ENCODE data around the gene CCDC38. TPM values are rescaled to one million over a fixed set of nuclear protein-coding genes. Genes with fewer than 3 reads are reported as not detected.
"Not testable (repeated sequence)": the region's sequence is repeated elsewhere in the genome, so short reads cannot be mapped to it uniquely, and the experiment has no call there.

CCDC38 gene
- 20.9 TPM for total RNA-seq (ENCODE audit: insufficient read depth, low replicate concordance)

DNA sequence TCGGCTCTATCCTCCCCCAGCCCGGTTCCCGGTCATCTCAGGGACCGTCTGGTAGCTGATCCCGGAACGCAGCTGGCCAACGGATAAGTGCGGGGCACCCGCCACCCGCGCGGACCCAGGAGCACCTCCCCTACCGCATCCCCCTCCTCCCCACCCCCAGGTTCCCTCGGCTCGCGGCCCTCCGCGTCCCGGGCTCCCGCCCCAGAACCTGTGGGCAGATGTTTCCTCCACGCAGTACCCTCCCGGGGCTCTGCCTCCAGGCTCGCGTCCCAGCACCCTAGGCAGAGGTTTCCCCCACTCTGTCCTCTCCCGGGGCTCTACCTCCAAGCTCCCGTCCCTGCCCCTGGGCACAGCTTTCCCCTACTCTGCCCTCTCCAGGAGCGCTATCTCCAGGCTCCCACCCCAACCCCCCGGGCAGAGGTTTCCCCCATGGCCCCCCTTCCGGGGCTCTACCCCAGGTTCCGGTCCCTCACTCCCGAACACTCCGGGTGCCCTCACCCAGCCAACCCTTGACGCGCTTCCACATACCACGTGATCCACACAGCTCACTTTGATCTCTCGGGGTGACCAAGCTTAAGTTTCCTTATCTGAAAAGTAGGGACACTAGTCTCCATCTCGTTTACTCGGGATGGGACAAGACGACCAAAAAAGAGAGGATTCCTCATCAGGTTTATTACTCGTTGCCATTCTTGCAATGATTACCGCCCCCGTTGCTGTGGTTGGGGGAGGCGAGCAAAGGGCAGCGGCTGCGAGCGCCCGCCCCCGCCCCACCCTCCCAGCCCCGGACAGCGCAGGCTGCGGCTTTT lies at the start of gene CCDC38:
Gene CCDC38, minus strand, starts transcription at position 91 of the 806 bp plus-strand sequence. CDS start 6,105 bp downstream, outside the sequence.
- DNase-seq (ENCODE audit: low spot score): peak; percentile 84

DNA sequence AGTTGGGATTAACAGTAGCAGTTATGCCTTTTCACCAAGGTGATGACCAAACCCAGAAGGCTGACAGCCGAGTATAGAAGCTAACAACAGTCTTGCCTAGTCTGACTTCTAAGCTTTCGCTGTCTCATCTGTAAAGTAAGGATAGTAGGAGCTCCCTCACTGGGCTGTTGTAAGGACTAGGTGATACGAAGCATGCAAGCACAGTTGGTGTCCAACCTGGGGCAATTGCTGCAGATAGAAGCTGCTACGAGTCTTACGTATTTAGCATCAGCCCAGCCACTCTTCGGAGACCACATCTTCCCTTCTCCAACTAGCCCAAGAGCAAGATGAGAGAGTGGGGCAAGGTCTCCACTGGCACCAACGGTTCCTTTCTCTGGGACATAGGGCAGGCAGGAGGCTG lies 47.7 kb upstream of the CCDC38 start:
- DNase-seq (ENCODE audit: low spot score): no peak

DNA sequence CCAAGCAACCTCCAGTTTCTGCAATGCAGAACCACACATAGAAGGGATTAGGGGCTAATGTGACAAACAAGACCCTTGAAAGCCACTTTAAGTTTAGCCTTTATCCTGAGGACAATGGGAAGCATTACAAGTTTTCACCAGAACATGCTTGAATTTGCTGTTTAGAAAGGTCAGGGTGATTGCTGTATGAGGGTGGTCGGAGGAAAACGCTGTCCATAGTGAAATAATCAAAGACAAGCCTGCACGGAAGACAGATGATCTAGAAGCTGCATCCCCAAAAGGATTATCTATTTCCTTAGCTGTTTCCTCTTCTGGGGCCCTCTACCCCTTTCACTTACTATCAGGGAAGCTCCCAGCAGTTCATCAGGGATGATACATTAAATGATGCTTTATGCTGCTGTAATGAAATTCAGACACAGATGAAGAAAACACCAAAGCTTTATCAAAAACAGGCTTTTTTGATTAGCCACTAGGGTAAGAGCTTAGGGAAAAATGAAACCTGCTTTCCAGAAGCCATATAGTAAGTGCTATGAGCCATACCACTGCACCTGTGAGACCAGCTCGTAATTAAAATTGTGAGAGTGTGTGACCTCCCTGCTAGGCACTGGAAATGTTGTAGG lies 47.2 kb upstream of the CCDC38 start:
- no peak for DNase-seq (ENCODE audit: low spot score)

DNA sequence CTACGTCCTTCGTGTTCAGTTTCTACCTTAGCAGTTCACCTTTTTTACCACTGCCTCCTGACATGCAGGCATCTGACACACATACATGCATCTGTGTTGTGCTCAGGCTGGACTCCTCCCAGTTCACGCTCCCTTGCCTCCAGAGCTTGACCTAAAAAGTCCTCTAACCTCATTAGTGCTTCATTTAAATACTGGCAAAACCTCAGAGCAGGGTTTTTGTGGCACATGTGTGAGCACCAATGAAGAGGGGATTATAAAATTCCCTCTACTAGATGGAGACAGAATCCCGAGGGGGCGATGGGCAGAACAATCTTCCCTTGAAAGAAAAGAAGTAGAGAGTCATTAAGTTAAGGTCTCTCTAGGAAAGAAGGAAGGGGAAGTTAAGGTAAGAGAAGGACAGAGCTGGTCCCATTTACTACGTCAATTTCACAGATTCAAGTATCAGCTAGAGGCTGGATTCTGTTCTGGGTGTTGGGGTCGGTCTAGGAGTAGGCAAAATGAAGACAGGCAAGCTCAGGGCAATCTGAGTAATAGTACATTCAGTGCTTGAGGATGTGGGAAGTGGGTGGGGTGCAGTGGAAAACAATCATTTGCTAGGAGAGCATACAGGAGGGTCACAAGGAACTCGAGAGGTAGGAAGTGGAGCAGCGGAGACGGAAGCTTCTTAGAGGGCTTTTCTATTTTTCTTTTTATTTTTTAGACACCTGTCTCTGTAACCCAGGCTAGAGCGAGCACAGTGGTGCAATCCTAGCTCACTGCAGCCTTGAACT lies 46.3 kb upstream of the CCDC38 start:
- DNase-seq (ENCODE audit: low spot score): no peak

DNA sequence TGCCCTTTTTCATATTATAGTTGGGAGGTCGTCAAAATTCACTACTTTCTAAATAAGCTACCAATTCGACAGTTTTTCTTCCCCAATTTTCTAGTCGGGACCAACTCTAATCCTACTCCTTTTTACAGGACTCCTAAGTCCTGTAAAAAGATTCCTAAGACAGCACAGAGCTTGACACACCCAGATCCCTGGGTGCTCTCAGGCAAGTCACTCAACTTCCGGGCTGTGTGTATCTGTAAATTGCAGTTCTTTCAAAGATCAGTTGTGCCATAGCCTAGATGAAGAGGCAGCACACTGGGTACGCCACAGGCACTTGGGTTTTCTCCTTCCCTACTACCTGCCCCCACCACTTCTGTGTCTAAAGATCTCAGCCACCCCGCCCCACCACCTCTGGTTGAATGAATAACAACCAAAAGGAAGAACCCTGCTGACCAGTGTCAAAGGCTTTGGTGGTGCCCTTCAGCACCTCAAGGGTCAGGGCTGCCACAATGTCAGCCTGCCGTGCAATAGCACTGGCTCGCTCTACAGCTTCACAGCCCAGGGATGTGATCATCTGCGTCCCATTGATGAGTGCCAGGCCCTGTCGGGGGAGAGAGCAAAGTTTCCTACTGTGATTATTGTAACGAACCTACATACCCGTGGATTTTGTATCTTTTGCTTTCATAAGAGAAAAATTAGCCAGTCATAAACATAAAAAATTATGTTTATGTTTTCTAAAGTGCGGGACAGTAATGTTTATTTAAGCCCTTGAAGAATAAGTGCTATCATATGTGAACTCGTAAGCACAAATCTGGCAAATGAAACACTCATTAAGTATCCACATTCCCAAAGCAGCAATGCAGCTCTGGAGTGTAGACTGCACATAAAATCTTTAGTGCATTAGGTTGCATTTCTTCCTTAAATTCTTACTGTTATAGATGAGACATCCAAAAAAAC lies 44.5 kb upstream of the CCDC38 start:
- no peak for DNase-seq (ENCODE audit: low spot score)

DNA sequence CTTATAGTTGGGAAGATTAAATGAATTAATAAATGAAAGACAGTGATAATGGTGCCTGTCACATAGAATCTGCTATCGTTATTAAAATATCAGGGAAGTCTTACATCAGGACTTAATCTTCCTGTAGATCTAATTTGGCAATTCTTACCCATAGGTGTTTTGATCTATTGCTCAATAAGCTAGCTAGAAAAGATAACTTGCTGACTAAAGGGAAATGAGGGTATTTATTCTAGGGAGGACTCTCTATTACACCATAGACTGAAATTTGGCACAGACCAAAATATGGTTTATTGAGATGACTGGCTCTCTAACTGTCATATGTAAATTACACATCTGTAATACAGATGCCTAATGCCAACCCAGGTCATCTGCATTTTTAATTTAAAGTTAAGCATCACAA lies 42.3 kb upstream of the CCDC38 start:
- DNase-seq (ENCODE audit: low spot score): no peak

DNA sequence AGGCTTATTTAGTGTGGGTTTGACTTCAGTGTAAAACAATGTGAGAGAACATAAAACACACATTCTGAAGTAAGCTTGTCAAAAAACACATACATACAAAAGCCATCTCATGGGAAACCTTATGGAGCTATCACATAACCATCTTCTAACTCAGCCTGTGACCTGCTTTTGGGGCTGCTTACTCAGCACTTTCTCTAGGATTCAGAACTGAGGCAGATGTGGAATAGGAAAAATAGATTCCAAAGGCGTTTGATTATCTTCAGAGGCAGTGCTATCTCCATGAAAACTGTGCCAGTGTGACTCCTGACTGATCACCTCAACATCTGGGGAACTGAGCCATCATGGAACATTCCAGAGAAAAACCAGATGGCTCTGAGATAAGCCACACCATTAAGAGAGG lies 40.2 kb upstream of the CCDC38 start:
- DNase-seq (ENCODE audit: low spot score): no peak

DNA sequence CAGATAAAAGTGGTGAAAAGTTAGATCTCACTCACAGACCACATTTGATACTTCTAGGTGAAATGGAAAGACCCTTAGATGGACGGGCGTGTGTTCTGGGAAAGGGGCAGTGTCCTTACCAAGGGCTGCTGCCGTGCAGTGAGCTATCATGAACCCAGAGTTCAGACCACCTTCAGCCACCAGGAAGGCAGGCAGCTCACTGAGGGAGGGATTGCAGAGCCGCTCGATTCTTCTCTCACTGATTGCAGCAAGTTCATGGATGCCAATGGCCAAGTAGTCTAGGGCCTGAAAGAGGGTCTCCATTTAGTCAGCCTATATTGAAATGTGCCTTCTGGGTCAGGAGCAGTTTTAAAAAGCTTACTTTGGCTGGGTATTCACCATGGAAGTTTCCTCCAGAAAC lies 38.0 kb upstream of the CCDC38 start:
- no peak for DNase-seq (ENCODE audit: low spot score)

DNA sequence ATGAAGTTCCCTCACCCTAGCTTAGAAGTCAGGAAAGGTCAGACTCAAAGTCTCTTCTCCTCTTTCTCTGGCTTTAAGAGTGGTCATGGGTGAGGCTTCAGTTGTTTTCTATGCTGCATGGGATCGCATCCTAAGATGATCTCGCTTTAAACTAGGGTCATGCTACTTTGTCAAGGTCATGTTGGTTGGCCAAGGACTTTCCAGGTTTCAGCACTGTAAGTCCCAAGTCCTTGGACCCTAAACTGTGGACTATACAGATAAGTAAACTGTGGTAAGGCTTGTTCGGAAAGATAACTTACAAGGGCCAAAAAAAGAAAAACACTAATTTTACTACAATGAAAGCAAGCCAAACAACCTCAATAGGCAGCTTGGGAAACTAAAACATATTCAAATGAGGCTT lies 36.4 kb upstream of the CCDC38 start:
- DNase-seq (ENCODE audit: low spot score): no peak

DNA sequence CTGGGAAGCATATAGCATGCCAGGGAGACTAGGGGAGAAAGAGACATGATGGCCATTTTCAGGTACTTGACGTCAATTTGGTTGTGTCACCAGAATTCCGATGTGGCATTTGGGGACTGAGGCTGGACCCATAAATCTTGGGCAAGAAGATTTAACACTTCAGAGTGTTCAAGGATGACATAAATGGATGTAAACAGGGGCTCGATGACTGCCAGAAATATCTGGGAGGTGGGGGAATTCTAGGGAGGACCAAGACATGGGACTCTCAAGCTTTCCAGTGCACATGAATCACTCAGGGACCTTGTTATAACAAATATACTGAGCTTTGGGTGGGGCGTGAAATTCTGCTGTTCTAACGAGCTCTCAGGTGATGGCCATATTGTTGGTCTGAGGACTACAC lies 35.9 kb upstream of the CCDC38 start:
- no peak for DNase-seq (ENCODE audit: low spot score)

DNA sequence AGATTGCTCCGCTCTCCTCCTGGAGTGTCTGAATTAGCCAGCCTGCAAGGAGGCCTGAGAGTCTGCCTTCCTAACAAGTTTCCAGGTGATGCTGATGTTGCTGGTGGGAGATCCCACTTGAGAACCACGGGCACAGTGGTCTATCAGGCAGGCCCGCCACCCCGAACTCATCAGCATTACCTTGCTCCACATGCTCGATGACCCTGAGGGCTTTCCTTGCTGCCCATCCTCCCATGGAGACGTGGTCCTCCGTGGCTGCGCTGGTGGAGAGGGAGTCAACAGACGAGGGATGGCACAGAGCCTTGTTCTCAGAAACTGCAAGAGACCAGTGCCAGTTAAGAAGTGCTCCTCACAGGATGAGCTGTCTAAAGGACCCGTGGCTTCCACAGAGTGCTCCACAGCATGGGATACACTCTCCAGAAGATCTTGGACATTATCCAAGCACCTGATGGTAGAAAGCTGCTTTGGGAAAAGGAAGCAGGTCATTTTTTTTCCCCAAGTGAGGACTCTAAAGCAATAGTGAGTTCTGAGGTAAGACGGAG lies 35.4 kb upstream of the CCDC38 start:
- DNase-seq (ENCODE audit: low spot score): no peak

DNA sequence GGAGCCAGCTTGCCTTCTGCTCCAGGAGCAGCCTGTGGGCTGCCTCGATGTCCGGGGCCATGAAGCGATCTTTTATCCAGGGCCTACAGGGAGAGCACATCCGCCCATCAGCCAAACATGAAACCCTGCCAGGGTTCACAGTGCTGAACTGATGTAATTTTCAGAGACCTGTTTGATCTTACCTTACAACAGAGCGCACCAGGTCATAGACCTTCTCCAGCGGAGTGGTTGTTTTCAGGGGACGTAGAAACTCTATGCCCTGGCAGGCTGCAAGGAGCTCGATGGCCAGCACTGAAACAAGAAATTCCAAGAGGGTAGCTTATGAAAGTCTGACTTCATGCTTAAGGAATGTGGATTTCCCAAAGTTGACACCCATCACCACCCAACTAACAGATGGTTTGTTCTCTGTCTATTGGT lies 34.0 kb upstream of the CCDC38 start:
- DNase-seq (ENCODE audit: low spot score): no peak

DNA sequence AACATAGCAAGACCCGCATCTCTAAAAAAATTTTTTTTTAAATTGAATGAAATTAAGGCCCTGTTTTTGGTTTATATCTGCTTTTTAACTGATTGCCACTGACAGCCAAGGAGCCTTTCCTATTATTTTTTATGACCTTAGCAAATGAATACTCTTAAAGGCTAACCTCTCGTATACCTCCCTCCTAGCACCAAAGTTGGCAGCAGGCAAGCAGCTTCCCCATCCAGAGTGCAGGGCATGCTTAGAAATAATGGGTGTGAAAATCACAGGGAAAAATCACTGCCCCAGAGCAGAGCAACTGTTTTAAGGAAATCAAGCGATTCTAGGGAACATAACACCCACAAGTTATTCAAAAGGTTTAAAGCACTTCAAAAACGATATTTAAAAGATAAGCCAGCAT lies 33.1 kb upstream of the CCDC38 start:
- no peak for DNase-seq (ENCODE audit: low spot score)

DNA sequence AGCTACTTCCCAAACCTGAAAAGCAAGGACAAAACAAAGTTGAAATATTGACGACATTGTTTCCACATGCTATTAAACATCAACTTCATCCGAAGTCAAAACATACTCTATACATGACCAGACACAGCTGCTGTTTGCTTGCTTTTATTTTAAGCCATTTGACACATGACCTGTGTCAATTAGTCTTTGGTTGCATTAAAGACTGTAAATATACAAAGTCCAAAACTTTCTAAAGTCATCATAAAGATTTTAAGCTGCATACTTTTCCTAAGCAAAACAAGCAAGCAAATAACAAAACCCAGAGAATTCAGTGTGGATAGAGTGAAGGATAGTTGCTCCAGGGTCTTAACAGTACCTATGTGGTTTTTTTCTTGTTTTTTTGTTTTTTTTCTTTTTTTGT lies 31.9 kb upstream of the CCDC38 start:
- no peak for DNase-seq (ENCODE audit: low spot score)

DNA sequence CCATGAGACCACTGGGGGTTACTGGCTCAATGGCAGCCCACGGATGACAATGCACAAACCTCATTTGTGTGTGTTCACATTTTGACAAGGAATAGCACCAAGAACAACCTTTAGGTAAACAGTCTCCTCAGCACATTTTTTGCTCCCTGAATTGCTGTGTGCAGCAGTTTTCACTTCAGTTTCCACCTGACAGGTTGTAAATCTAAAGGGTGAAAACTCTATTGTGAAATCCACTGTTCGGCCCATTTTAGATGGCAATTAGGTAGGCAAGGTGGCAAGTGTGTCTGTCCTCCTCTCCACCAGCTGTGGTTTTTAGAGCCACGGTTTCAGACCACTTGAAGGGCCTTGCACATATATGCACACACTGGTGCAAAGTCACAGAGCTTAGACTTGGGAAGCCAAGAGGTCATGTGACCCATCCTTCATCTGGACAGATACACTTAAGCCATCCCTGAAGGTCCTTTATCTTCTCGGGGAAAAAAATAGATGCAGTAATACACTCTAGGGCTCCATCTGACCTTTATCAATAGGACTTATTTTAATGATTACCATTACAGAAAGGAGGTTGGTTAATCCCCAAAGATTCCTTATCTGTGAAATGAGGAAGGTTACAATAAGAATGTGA lies 30.5 kb upstream of the CCDC38 start:
- peak; percentile 20 for DNase-seq (ENCODE audit: low spot score)

DNA sequence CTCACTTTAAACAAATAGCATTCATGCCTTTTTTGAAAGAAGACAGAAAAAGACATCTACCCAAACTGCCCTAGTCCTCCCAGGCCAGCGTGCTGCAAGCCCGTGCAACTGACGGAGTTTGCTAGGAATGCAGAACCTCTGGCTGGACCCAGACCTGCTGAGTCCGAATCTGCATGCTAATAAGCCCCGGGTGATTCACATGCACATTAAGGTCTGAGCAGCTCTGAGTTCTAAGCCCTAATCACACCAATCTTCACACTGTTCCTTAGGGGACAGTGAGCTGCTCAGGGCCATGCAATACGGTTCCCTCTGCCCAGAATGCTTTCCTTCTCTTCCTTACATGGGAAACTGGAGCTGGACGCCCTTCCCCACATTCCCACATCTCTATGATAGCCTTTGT lies 28.5 kb upstream of the CCDC38 start:
- peak; percentile 24 for DNase-seq (ENCODE audit: low spot score)

DNA sequence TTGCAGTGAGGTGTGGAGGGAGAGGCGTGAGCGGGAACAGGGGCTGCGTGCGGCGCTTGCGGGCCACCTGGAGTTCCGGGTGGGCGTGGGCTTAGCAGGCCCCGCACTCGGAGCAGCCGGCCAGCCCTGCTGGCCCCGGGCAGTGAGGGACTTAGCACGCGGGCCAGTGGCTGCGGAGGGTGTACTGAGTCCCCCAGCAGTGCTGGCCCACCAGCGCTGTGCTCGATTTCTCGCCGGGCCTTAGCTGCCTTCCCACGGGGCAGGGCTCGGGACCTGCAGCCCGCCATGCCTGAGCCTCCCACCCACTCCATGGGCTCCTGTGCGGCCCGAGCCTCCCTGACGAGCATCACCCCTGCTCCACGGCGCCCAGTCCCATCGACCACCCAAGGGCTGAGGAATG lies 26.7 kb upstream of the CCDC38 start:
- DNase-seq (ENCODE audit: low spot score): not testable (repeated sequence)

DNA sequence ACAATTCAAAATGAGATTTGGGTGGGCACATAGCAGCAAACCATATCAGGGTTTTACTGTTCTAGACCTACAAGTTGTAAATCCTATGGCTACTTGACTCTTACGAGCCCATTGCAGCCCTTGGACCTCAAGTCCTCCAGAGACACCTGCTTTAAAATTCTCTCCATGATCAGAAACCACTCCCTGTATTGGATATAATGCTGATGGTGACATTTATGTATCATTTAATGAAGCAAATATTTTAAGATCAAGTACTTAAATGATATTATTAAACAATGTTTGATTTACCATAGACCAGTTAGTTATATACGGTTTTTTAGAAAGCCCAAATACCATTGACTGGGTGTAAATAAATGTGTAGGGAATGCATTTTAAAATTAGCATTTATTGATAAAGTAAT lies 24.9 kb upstream of the CCDC38 start:
- no peak for DNase-seq (ENCODE audit: low spot score)

DNA sequence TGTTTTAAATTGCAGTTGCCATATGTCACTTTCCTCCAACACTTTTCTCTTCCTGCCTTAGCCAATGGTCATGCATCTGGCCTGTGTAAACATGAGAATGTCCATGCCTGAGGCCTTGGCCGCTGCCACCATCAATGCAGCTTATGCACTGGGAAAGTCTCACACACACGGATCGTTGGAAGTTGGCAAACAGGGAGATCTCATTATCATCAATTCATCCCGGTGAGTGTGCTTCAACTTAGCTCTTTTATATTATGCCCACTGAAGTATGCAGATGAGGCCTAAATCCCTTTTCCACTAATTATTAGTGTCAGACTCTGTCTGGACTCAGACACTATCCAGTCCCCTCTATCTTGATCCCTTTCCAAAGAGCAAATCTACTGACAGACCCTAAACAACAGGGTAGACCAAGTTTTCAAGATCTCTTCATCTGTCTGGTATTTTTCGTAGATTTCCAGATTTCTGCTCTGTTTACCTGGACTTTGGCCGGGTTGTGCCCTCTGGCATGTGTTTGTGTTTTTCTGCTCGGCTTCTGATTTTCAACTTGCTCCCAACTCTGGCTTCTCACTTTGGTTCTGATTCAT lies 24.0 kb upstream of the CCDC38 start:
- no peak for DNase-seq (ENCODE audit: low spot score)

DNA sequence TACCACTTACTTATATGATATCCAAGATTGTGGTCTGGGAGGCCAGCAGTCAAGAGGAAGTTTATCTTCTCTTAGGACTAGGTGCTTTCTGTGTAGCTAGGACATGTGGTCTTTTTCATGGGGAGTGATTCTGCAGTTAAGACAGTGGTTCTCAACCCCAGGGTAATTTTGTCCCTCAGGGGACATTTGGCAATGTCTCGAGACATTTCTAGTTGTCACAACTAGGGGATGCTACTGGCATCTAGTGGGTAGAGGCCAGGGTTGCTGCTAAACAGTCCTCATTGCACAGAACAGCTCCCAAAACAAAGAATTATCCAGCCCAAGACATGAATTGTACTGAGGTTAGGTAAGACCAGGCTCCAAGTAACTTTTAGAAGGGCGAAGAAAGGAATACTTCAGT lies 20.7 kb upstream of the CCDC38 start:
- DNase-seq (ENCODE audit: low spot score): no peak

Measured in umbilical cord (tissue), 2 donors.